HEK293T (cell line): Measurements from ENCODE around the gene CLASP1.

Source experiments
- ARNT ChIP-seq: fragments of 450-650 bp; IDR thresholded peaks from 2 replicates; pipeline ENCODE4 v1.6.1; 2017; ENCODE audit warnings: mild to moderate bottlenecking
- FOXM1 ChIP-seq: fragments of 450-650 bp; IDR thresholded peaks from 2 replicates; pipeline ENCODE4 v1.6.1; 2017; ENCODE audit warnings: mild to moderate bottlenecking, borderline replicate concordance
- SP1 ChIP-seq: fragments of 450-650 bp; IDR thresholded peaks from 2 replicates; pipeline ENCODE4 v1.6.1; 2017
- TARDBP ChIP-seq: fragments of 450-650 bp; IDR thresholded peaks from 2 replicates; pipeline ENCODE4 v1.6.1; 2016

DNA sequence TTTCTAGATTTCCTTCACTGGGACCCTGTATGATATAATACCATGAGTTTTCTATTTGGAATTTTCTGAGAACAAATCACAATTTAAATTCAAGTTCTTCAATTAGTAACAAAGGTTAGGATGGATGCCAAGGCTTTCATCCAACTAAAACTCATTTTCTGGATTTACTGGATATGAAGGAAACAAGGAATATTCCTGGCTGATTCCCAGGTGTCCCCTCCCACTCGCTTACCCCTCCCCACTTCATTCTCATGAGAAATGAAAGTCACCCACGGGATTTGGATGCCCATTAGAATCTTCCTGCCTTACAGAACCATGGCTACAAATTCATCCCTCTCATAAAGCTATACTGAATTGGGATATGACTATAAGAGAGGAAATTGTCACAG is 78.6 kb downstream of the CLASP1 start:
- no peak for TF ChIP-seq FOXM1
- no peak for TF ChIP-seq SP1
- TF ChIP-seq ARNT, result no peak
- no peak for TF ChIP-seq TARDBP
